ENCODE results near the gene GSS.

The GSS gene

GRCh38 chr20:34990231-34990630, 34.6 kb upstream of the GSS start:
- H3K27ac ChIP-seq (replicated peaks), result no peak overlapping the region
- TF ChIP-seq CTCF (IDR thresholded peaks at IDR 0.05; ENCODE audit: insufficient read depth, low read length) (no peak), REST (IDR thresholded peaks at IDR 0.05; ENCODE audit: insufficient replicate concordance, low read depth) (no peak), GABPA (IDR thresholded peaks at IDR 0.05; ENCODE audit: low read depth) (no peak), SPI1 (IDR thresholded peaks at IDR 0.05; ENCODE audit: borderline replicate concordance, low read depth) (no peak), POLR2AphosphoS5 (IDR thresholded peaks at IDR 0.05; ENCODE audit: low read depth) (no peak)
- H3K4me3 ChIP-seq (replicated peaks; ENCODE audit: insufficient read depth, low read length), result no peak overlapping the region
- H3K27me3 ChIP-seq (ENCODE audit: insufficient read depth, poor library complexity, severe bottlenecking), result no peaks in the 10 kb centered on the region
- no peak for DNase-seq (ENCODE audit: low read depth in 1 of 2, low spot score in 1 of 2)

- no peak for DNase-seq (ENCODE audit: low read depth in 1 of 2, low spot score in 1 of 2)
- H3K4me3 ChIP-seq (replicated peaks; ENCODE audit: insufficient read depth, low read length), result no peak overlapping the region
- no peaks in the 10 kb centered on the region for H3K27me3 ChIP-seq (ENCODE audit: insufficient read depth, poor library complexity, severe bottlenecking)
- TF ChIP-seq SPI1 (IDR thresholded peaks at IDR 0.05; ENCODE audit: borderline replicate concordance, low read depth) (no peak), GABPA (IDR thresholded peaks at IDR 0.05; ENCODE audit: low read depth) (no peak), REST (IDR thresholded peaks at IDR 0.05; ENCODE audit: insufficient replicate concordance, low read depth) (no peak), POLR2AphosphoS5 (IDR thresholded peaks at IDR 0.05; ENCODE audit: low read depth) (no peak), CTCF (IDR thresholded peaks at IDR 0.05; ENCODE audit: insufficient read depth, low read length) (no peak)
- H3K27ac ChIP-seq (replicated peaks), result no peak overlapping the region
These were observed 34.1 kb upstream of the GSS start for GRCh38 chr20:34989670-34990069.

- TF ChIP-seq SPI1 (IDR thresholded peaks at IDR 0.05; ENCODE audit: borderline replicate concordance, low read depth) (no peak), POLR2AphosphoS5 (IDR thresholded peaks at IDR 0.05; ENCODE audit: low read depth) (no peak), GABPA (IDR thresholded peaks at IDR 0.05; ENCODE audit: low read depth) (no peak), CTCF (IDR thresholded peaks at IDR 0.05; ENCODE audit: insufficient read depth, low read length) (no peak), REST (IDR thresholded peaks at IDR 0.05; ENCODE audit: insufficient replicate concordance, low read depth) (no peak)
- H3K27ac ChIP-seq (replicated peaks), result no peak overlapping the region
- H3K4me3 ChIP-seq (replicated peaks; ENCODE audit: insufficient read depth, low read length), result no peak overlapping the region
- DNase-seq (ENCODE audit: low read depth in 1 of 2, low spot score in 1 of 2), result no peak
- H3K27me3 ChIP-seq (ENCODE audit: insufficient read depth, poor library complexity, severe bottlenecking), result no peaks in the 10 kb centered on the region
These were observed 33.5 kb upstream of the GSS start for GRCh38 chr20:34989118-34989517.
